ENCODE measurements around the gene SRSF11.

Gene SRSF11

DNA sequence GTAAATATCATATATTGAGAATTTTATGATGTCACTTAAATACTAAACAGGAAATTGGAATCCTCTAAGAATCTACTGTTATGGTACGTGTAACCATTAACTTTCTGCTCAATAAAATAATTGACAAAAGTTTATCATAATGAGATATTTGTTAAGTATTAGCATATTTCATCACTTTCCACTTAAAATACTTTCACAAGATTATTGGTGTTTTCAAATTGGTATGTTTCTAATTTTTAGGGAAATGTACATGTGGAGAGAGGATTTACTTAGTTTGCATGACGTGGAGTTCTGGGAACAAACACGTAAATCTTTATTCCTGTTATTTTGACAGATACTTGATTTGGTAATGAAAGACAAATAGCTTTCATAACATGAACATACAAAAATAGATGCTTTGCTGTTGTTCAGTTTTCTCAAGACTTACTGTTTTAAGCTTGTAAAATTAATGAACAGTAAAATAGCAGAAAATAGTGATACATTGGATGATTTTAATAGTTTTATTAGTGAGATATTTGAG, 1.6 kb downstream of the SRSF11 start:
- DNase-seq (ENCODE audit: low spot score) = no peak

DNA sequence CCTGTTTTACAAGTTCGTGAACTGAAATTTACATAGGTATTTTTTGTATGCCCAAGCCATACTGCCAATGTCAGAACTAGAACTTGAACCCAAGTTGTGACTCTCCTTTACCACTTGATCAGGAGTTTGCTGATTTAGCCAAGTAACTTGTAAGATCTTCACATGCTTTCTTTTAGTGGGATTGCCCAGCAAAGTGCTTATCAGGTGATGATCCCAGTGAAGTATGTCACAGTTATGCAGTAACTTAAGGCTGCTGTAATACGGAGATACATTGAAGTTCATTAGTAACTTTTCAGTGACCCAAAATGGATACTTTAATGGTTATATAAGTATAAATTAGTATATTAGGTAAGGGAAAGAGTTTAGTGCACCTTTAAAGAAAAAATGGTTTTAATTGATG, 3.8 kb downstream of the SRSF11 start:
- no peak for DNase-seq (ENCODE audit: low spot score)

DNA sequence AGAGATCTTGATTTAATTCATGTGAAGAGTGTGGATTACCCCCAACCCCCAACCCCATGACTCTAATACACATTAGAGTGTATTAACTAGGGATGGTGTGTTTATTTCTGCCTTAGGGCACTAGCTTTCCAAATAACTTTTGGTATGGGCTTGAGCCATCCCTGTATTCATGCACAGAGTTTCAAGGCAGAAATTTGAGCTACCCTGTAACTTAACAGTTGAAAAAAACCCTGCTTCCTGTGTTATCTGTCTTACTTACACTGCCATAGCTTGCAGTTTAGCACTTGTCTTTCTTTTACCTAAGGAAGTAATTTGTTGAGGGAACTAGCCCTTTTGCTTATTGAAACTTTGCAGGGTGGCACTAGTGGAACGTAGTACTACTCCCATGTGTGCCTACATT, 6.3 kb downstream of the SRSF11 start:
- no peak for DNase-seq (ENCODE audit: low spot score)

DNA sequence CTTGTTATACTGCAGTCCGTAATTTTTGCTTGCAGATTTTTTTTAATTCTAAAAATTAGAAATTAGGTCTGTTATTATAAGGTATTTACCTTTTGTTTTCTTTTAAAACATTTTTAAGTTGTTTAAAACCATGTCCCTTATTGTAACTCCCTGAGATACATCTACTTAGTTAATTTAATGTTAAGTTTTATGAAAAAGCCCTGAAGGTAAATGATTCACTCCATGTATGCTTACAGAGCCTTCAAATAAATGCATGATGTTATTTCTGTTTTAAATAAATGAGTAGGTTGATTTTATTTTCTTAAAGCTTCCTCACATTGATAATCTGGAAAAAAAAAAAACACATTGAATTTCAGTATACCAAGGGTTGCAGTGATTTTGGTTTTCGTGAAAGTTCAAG, 7.5 kb downstream of the SRSF11 start:
- no peak for DNase-seq (ENCODE audit: low spot score)

DNA sequence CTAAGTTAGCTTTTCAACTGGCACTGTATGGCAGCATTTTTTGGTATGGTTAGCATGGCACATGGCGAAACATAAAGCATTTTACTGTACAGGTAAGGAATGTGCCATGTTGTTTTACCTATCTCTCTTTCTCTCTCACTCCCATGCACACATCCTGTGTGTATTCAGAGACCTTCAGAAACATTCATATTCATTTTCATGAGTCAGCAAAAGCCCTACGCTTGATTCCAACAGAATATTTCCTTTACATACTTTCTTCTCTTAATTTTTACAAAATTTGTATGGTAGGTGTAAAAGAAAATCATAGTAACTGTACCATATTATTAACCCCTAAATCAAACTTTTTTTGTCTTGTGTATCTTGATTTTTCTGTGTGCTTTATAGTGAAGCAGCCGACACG, 10.3 kb downstream of the SRSF11 start:
- DNase-seq (ENCODE audit: low spot score) = no peak

DNA sequence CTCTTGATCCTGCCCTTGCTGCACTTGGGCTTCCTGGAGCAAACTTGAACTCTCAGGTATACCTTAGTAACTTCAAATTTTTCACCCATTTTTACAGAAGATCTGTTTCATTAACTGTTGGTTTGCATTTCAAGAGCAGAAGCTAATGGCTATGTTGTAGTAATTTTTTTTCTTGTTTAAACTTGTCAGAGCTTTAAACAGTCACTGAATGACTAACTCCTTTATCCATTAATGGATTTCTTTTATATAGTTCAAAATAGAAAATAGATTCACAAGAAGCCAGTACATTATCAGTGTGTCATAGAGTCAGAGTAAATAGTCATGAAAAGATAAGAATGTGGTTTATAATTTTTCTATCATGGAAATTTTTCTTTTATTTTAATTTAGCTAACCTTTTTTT, 13.6 kb downstream of the SRSF11 start:
- no peak for DNase-seq (ENCODE audit: low spot score)

DNA sequence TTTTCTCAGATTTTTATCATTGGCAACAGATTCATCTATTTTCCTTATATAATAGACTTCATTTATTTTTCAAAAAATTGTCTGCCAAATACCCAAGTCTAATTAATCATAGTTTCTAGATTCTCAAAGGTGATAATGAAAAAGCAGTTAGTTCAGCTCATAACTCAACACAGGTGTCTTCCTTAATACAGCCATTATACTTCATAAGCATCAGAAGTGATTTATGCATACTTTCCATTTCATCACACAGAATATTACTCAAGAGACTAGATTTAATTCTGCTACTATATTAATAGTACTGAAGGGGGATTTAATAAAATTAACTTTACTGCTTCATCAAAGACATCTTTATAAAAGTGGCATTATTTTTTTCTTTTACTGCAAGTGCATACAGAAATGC, 18.8 kb downstream of the SRSF11 start:
- no peak for DNase-seq (ENCODE audit: low spot score)

DNA sequence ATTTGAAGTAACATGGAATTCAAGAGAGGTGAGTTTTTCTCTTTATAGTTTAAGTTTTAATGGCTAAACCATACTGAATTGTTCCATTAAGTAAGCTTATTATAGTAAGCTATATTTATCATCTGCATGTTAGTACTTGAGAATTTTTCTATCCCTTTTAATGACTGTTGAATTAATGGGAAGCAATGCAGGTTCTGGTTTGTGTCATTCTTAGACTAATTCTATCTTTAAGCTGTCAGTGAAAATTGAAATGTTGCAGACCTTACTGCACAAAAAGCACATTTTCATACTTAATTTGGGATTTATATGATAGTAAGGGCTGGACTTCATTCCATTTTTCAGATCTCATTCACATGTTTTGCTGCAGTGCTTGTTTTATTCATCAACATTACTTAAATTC, 25.9 kb downstream of the SRSF11 start:
- no peak for DNase-seq (ENCODE audit: low spot score)

DNA sequence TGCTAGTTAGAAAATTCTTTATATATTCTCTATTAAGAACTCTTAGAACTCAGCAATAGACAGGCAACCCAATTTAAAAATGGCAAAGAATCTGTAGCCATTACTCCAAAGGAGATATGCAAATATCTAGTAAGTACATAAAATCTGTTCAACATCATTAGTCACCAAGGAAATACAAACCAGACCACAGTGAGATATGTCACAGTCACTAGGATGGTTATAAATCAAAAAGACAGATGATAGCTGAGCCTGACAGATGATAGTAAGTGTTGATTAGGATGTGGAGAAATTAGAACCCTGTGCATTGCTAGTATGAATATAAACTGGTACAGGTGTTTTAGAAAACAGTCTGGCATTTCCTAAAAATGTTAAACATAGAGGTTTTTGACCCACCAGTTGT, 26.6 kb downstream of the SRSF11 start:
- DNase-seq (ENCODE audit: low spot score) = no peak

DNA sequence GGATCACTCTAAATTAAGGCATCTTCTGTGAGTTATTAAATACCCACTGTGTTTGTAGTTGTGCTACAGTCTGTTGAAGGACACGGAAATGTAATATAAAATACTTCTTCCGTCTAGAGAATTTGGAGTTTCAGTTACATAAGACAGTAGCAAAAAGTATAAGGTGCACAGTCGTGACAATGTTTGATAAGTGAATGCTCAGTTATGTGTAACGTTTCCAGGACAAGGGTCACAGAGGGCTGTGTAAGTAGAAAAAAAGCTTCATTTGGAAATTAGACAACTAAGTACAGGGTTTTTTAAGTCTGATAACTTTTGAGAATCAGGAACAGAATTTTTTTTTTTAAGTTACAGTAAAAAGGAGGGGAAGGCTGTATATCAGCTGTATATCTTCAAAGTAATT, 27.5 kb downstream of the SRSF11 start:
- no peak for DNase-seq (ENCODE audit: low spot score)

DNA sequence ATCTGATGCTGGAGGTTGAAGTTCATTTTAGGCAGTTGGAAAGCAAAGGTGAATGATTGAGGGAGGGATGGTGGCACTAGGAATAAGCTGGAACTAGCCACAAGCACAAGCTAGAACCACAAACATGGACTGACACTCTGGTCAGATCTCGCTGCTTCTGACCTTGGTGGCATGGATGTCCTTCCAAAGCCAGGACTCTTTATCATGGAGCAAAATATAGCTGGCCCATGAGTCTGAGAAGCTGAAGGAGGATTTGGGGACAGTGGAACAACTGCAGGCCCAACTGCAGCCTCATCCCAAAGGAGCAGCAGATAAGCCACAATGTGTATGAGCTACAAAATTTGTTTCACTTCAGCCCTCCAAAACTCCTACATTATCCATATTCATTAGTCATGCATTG, 35.5 kb downstream of the SRSF11 start:
- no peak for DNase-seq (ENCODE audit: low spot score)

DNA sequence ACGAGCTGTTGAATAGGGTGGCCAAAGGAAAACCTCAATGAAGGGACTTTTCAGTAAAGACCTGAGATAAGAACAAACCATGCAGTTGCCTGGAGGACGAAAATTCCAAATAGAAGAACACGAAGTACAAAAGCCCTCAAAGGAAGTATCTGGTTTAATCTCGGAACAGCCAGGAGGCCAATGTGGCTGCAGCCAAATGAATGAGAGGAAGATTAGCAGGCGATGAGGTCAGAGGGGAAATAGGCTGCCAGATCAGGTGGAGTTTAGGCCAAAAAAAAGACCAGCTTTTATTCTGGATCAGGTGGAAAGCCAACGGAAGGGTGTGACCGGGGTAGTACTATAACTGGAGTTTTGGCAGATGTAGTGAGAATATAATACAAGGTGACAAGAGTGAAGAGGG, 43.7 kb downstream of the SRSF11 start:
- DNase-seq (ENCODE audit: low spot score) = no peak

DNA sequence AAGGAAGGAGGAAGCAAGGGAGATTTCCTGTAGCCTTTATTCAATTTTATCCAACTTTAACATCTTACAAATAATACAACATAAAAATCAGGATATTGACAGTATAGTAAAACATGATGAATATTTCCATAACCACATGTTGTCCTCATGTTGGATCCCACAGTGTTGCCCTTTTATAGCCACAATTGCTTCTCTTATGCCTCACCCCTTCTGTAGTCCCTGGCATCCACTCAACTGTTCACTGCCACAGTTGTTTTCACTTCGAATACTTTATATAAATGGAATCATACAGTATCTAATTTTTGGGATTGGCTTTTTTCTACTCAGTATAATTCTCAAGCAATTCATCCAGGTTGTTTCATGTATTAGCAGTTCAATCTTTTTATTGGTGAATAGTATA, 44.8 kb downstream of the SRSF11 start:
- DNase-seq (ENCODE audit: low spot score) = no peak

DNA sequence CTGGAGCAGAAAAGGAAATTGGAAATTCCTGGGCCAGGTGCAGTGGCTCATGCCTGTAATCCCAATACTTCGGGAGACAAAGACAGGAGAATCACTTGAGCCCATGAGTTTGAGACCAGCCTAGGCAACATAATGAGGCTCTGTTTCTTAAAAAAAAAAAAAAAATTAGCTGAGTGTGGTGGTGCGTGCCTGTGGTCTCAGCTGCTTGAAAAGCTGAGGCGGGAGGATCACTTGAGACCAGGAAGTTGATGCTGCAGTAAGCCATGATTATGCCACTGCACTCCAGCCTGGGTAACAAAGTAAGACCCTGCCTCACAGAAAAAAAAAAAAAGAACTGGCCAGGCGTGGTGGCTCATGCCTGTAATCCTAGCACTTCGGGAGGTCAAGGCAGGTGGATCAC, 56.7 kb downstream of the SRSF11 start:
- no peak for DNase-seq (ENCODE audit: low spot score)

DNA sequence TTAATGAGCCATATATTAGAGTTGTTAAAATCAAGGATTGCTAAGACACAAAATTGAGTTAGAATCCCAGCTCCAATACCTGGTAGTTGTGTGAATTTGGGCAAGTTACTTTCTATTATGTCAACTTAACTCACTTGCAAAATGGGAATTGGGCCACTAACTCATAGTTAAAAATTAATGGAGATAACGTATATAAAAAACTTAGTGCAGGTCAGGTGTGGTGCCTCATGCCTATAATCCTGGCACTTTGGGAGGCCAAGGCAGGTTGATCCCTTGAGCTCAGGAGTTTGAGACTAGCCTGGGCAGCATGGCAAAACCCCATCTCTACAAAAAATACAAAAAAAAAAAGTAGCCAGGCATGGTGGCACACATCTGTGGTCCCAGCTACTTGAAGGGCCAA, 57.5 kb downstream of the SRSF11 start:
- no peak for DNase-seq (ENCODE audit: low spot score)

DNA sequence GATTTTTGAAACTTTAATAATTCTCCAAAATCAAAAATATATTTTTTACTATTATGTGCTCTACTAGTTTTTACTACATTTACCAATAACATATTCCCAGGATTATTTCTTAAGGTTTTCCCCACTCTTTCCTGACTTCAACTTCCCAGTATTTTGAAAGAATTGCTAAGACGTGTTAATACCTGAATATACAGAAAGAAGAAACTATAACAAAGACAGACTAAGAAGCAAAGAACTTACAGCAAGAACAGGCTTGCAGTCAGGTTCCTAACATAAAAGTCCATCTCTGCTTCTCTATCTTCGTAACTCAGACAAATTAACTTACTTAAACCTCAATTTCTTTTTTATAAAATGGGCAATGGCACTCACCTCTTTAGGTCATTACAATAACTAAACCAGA, 63.2 kb downstream of the SRSF11 start:
- no peak for DNase-seq (ENCODE audit: low spot score)

DNA sequence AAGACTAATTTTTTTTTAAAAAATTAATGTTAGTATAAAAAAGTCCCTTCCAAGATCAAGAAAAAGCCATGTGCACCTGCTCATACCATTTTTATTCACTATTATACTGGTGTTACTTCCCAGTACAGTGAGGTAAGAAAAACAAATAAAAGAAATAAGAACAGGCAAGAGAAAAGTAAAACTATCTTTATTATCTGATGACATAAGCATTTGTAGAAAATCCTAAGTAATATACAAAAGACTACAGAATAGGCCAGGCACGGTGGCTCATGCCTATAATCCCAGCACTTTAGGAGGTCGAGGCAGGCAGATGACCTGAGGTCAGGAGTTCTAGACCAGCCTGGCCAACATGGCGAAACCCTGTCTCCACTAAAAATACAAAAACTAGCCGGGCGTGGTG, 65.3 kb downstream of the SRSF11 start:
- no peak for DNase-seq (ENCODE audit: low spot score)

DNA sequence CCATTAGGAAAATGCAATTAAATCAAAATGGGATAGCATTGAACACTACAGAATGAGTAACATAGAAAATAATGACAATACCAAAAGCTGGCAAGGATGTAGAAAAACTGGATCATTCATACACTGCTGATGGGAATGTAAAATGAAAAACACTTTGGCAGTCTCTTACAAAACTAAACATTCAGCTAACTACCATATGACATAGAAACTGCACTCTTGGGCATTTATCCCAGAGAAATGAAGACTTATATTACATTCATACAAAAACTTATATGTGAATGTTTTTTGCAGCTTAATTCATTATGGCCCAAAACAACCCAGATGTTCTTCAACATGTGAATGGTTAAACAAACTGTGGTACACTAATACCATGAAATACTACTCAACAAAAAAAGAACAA, 67.0 kb downstream of the SRSF11 start:
- no peak for DNase-seq (ENCODE audit: low spot score)

DNA sequence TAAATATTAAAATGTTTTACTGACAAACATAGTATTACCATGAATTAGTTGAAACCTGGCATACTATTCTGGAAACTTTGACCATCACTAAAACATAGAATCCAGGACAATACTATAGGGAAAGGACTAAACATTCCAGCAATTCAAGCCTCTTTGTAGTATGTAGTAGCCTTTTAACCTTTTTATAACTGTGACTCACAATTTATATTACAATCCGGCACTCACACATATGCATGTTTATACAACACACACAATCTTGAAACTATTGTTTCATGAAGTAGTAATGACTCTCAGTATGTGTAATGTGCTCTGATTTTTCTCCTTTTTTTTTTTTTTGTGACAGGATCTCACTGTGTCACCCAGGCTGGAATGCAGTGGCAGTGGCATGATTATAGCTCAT, 69.0 kb downstream of the SRSF11 start:
- no peak for DNase-seq (ENCODE audit: low spot score)

DNA sequence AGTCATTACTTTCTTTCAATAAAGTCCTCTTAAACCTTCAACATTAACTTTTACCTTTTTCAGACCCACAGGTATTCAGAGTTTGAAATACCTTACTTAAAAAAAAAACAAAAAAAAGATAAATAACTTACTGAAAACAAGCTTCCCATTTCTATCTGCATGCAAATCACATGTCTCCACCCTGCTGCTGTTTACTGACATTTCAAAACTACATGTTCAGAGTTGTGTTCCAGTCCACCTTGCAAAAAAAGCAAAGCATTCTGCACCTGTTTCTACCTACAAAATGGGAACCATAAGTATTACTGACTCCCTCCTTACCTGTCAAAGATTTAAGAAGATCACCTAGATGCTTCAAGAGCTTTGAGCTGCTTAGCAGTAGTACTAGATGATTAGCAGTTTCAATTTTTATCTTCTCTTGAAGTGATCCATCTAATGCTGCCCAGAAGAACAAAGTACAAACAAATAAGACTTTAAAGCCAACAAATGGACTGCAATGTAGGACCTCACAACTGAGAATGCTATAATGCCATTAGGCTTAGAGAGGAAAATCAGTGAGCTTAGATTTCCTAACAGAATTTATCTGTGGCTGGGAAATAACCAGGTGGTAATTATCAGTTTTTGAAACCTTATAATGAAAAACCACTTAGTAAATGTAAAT, 72.1 kb downstream of the SRSF11 start:
- DNase-seq (ENCODE audit: low spot score) = no peak

DNA sequence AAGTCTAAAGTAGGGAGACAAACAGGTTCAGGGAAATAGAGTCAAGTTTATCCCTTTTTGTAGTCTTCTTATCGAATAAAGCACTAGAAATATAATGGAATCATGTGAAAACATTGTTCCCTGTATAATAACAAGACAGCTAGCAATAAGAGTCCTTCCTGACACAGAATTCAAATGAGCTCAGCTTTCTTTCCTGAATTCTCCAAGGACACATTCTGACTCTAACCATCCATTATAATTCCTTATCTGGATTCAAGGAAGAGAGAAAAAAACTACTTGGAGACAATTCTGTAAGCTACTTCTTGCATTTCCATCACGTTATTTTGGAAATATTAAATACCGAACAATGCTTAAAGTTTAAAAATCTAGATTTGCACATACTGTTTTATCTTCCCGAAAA, 74.6 kb downstream of the SRSF11 start:
- DNase-seq (ENCODE audit: low spot score) = no peak

DNA sequence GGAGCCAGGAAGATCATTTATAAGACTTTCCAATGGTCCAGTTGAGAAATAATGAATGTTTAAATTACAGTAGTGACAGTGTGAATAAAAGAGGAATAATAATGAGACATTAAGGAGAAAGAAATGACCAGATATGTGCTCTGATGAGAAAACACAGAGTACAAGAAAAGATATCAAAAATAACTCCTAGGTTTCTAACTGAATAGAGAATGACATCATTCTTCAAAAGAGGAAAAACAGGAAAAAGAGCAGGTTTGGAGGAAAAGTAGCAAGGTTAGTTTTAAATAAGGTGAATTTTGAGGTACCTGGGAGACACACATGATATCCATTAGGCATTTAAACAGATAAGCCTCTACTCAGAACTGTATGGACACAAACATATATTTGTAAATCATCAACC, 78.3 kb downstream of the SRSF11 start:
- DNase-seq (ENCODE audit: low spot score) = no peak

Data from cerebellar cortex (tissue), 1 donor.